A673 (cell line): Measurements from ENCODE around the gene FRMPD4. TPM values are rescaled to one million over a fixed set of nuclear protein-coding genes. Genes with fewer than 3 reads are reported as not detected.

ENCODE experiments used
- BruUV-seq: library from RNA; stranded (reverse); fragments of 400-500 nt; replicated peaks from 2 replicates; lab custom pipeline; 2021; lab: Mats Ljungman, UMichigan
- CTCF ChIA-PET: fragments of 300-600 bp; sonication (Branson Sonifier 250); formaldehyde crosslinking; loops from one replicate; lab custom pipeline; 2022; ENCODE audit warnings: antibody characterized with exemption; lab: Charles Lee
- POLR2A ChIA-PET: fragments of 300-600 bp; sonication (Branson Sonifier 250); formaldehyde crosslinking; loops from one replicate; lab custom pipeline; 2022; ENCODE audit warnings: antibody characterized with exemption; ENCODE audit not compliant: low non-redundant PET; lab: Charles Lee
- DNase-seq: peaks from one replicate; pipeline ENCODE4 v3.0.0-alpha.2; 2015; ENCODE audit warnings: low spot score
- H3K27ac ChIP-seq: fragments of 200-600 bp; sonication (generic); 2 replicates; pipeline ENCODE4 v1.5.1; 2016; ENCODE audit warnings: mixed run types, low read depth, mild to moderate bottlenecking, mixed read lengths, antibody characterized with exemption, low read length; ENCODE audit not compliant: poor library complexity, severe bottlenecking
- H3K27me3 ChIP-seq: fragments of 200-600 bp; sonication (generic); replicated peaks from 2 replicates; pipeline ENCODE4 v1.6.1; 2017; ENCODE audit warnings: mixed run types, low read depth, mild to moderate bottlenecking, mixed read lengths, antibody characterized with exemption, low read length; ENCODE audit not compliant: insufficient read depth, poor library complexity
- H3K36me3 ChIP-seq: fragments of 200-600 bp; sonication (generic); 2 replicates; pipeline ENCODE4 v1.6.1; 2016; ENCODE audit warnings: mixed run types, mild to moderate bottlenecking, mixed read lengths, antibody characterized with exemption, low read length; ENCODE audit not compliant: insufficient read depth, poor library complexity, severe bottlenecking
- H3K4me1 ChIP-seq: fragments of 200-600 bp; sonication (generic); 2 replicates; pipeline ENCODE4 v1.6.1; 2017; ENCODE audit warnings: mixed run types, mild to moderate bottlenecking, mixed read lengths, antibody characterized with exemption, low read length; ENCODE audit not compliant: insufficient read depth, poor library complexity, severe bottlenecking
- H3K4me3 ChIP-seq: fragments of 200-600 bp; sonication (generic); 2 replicates; pipeline ENCODE4 v1.5.1; 2016; ENCODE audit warnings: low read depth, mixed run types, mild to moderate bottlenecking, mixed read lengths, low read length; ENCODE audit not compliant: poor library complexity, severe bottlenecking
- H3K9me3 ChIP-seq: fragments of 200-600 bp; sonication (generic); 2 replicates; pipeline ENCODE4 v1.6.1; 2016; ENCODE audit warnings: mixed run types, low read depth, mild to moderate bottlenecking, mixed read lengths, antibody characterized with exemption, low read length; ENCODE audit not compliant: poor library complexity, severe bottlenecking
- CTCF ChIP-seq: fragments of 300-800, 200-600 bp; sonication (generic); conservative IDR thresholded peaks from 2 replicates; pipeline ENCODE4 v1.5.1; 2017; ENCODE audit warnings: low read depth, mild to moderate bottlenecking, antibody characterized with exemption, low read length, moderate library complexity, mixed read lengths
- EZH2 ChIP-seq: fragments of 200-600 bp; sonication (generic); IDR thresholded peaks from 2 replicates; pipeline ENCODE4 v1.6.1; 2017; ENCODE audit warnings: borderline replicate concordance, low read depth, mild to moderate bottlenecking, mixed read lengths, antibody characterized with exemption, low read length; ENCODE audit not compliant: poor library complexity, severe bottlenecking
- intact Hi-C: fragments of 100-400 bp; cut with micrococcal nuclease; formaldehyde crosslinking; loops from one replicate; pipeline ENCODE4 v1.10.0; 2022; ENCODE audit not compliant: unreplicated experiment
- total RNA-seq: library from RNA; stranded (reverse); gene quantifications from 2 replicates; pipeline ENCODE4 v1.2.3, GENCODE V29; 2021

FRMPD4 gene
- total RNA-seq, 1 experiment from 2014 or later = not detected

GRCh38 chrX:12489341-12489740 is 351.1 kb downstream of the FRMPD4 start:
- DNase-seq = no peak
- Histone ChIP-seq H3K4me3 (no peak overlapping the region), H3K4me1 (no peaks in the 10 kb centered on the region), H3K36me3 (no peaks in the 10 kb centered on the region), H3K9me3 (no peaks in the 10 kb centered on the region), H3K27ac (no peak overlapping the region), H3K27me3 (peaks cover 2% of the 10 kb centered on the region)
- ChIA-PET CTCF (no interaction called here), POLR2A (no interaction called here)
- intact Hi-C loops = no loop called here
- TF ChIP-seq EZH2 (no peak), CTCF (no peak)
- BruUV-seq = no TSS peak

- Histone ChIP-seq H3K27me3 (peaks cover 22% of the 10 kb centered on the region), H3K4me3 (no peak overlapping the region), H3K27ac (no peak overlapping the region), H3K4me1 (no peaks in the 10 kb centered on the region), H3K9me3 (no peaks in the 10 kb centered on the region), H3K36me3 (no peaks in the 10 kb centered on the region)
- no peak for TF ChIP-seq EZH2
- no peak for TF ChIP-seq CTCF
- intact Hi-C loops = no loop called here
- no peak for DNase-seq
- no TSS peak for BruUV-seq
- CTCF ChIA-PET = no interaction called here
- POLR2A ChIA-PET = no interaction called here
Measured at GRCh38 chrX:12494400-12495138, 356.3 kb downstream of the FRMPD4 start.

- H3K4me3 ChIP-seq = no peak overlapping the region
- H3K27me3 ChIP-seq = peaks cover 22% of the 10 kb centered on the region
- no peaks in the 10 kb centered on the region for H3K4me1 ChIP-seq
- H3K9me3 ChIP-seq = no peaks in the 10 kb centered on the region
- ChIA-PET POLR2A (no interaction called here), CTCF (interaction anchor here (0.6 kb wide), 1 partner anchor 41 kb away, joined by 3 read pairs; no protein-coding TSS in a partner anchor)
- intact Hi-C loops = no loop called here
- H3K27ac ChIP-seq = no peak overlapping the region
- H3K36me3 ChIP-seq = no peaks in the 10 kb centered on the region
- DNase-seq = no peak
- TF ChIP-seq EZH2 (no peak), CTCF (no peak)
- no TSS peak for BruUV-seq
Measured at GRCh38 chrX:12496343-12496742, 358.1 kb downstream of the FRMPD4 start.
